Measurements from ENCODE around the gene PCNX2. TPM values are rescaled to one million over a fixed set of nuclear protein-coding genes. Genes with fewer than 3 reads are reported as not detected.

PCNX2 gene
- total RNA-seq, 1 experiment from 2014 or later = 15.3 TPM

DNA sequence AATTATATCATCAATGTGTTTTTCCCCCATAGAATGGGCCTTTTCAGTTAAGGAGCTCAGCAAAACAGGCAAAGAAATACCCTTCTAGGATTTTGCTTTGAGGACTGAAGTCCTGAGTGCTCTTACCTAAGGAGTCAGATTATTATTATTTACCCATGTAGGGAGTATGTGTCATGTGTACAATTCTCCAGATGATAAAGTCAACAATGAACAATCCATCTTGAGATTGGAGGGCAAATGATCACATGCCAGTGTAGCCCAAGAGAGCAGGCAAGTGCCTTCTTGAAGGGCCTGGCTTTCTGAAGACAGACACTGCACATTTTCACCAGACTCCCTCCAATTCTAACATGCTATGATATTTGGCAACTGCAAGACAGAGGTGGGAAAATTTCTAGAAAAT lies 159.7 kb downstream of the PCNX2 start:
- no peak for ATAC-seq
- TF ChIP-seq, protein P1, sequence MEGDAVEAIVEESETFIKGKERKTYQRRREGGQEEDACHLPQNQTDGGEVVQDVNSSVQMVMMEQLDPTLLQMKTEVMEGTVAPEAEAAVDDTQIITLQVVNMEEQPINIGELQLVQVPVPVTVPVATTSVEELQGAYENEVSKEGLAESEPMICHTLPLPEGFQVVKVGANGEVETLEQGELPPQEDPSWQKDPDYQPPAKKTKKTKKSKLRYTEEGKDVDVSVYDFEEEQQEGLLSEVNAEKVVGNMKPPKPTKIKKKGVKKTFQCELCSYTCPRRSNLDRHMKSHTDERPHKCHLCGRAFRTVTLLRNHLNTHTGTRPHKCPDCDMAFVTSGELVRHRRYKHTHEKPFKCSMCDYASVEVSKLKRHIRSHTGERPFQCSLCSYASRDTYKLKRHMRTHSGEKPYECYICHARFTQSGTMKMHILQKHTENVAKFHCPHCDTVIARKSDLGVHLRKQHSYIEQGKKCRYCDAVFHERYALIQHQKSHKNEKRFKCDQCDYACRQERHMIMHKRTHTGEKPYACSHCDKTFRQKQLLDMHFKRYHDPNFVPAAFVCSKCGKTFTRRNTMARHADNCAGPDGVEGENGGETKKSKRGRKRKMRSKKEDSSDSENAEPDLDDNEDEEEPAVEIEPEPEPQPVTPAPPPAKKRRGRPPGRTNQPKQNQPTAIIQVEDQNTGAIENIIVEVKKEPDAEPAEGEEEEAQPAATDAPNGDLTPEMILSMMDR (IDR thresholded peaks at IDR 0.05 in 2 of 3, conservative IDR thresholded peaks at IDR 0.05 in 1 of 3; ENCODE audit: borderline replicate concordance in 1 of 3, insufficient read depth in 1 of 3, low read depth in 2 of 3, low read length in 2 of 3) = no peak
- TF ChIP-seq, protein P2, sequence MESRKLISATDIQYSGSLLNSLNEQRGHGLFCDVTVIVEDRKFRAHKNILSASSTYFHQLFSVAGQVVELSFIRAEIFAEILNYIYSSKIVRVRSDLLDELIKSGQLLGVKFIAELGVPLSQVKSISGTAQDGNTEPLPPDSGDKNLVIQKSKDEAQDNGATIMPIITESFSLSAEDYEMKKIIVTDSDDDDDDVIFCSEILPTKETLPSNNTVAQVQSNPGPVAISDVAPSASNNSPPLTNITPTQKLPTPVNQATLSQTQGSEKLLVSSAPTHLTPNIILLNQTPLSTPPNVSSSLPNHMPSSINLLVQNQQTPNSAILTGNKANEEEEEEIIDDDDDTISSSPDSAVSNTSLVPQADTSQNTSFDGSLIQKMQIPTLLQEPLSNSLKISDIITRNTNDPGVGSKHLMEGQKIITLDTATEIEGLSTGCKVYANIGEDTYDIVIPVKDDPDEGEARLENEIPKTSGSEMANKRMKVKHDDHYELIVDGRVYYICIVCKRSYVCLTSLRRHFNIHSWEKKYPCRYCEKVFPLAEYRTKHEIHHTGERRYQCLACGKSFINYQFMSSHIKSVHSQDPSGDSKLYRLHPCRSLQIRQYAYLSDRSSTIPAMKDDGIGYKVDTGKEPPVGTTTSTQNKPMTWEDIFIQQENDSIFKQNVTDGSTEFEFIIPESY (IDR thresholded peaks at IDR 0.05; ENCODE audit: extremely low read depth, insufficient replicate concordance, low read length) = no peak
- no peak for TF ChIP-seq ZFX (IDR thresholded peaks at IDR 0.05)
- no peak for TF ChIP-seq YY1 (IDR thresholded peaks at IDR 0.05; ENCODE audit: extremely low read depth, insufficient replicate concordance, low read depth, low read length)
- no peak for TF ChIP-seq EGR1 (IDR thresholded peaks at IDR 0.05; ENCODE audit: low read depth)
- TF ChIP-seq SRF (IDR thresholded peaks at IDR 0.05; ENCODE audit: low read depth) = no peak
- no peak for TF ChIP-seq FOSL1 (IDR thresholded peaks at IDR 0.05; ENCODE audit: low read depth)
- TF ChIP-seq RAD21 (IDR thresholded peaks at IDR 0.05; ENCODE audit: low read depth) = no peak
- no peak for TF ChIP-seq TCF7L2 (IDR thresholded peaks at IDR 0.05; ENCODE audit: borderline replicate concordance, extremely low read depth, insufficient read depth, insufficient read length)
- no peak for TF ChIP-seq ZNF274 (IDR thresholded peaks at IDR 0.05; ENCODE audit: low read depth, low read length)
- no peaks in the 10 kb centered on the region for H3K79me2 ChIP-seq (ENCODE audit: insufficient read depth, low read length)
- H3K4me1 ChIP-seq (ENCODE audit: control insufficient read depth in 1 of 2, insufficient read depth in 2 of 2, low read length in 2 of 2) = no peaks in the 10 kb centered on the region
- H3K4me3 ChIP-seq (replicated peaks in 1 of 2; ENCODE audit: low read depth in 1 of 2, low read length in 2 of 2) = no peak overlapping the region
- no peak for DNase-seq (ENCODE audit: low read depth, low spot score)
- POLR2A ChIA-PET = no interaction called here
- no TSS peak for BruUV-seq (replicated peaks)
- H3K36me3 ChIP-seq (ENCODE audit: control insufficient read depth in 1 of 2, insufficient read depth in 2 of 2, low read length in 2 of 2) = no peaks in the 10 kb centered on the region
- H3K9me3 ChIP-seq (ENCODE audit: control insufficient read depth in 1 of 2, insufficient read depth in 1 of 2, low read depth in 1 of 2, low read length in 2 of 2) = no peaks in the 10 kb centered on the region
- intact Hi-C loops (cut with micrococcal nuclease) = no loop called here
- no peaks in the 10 kb centered on the region for H4K20me1 ChIP-seq (ENCODE audit: insufficient read depth)
- H3K9me2 ChIP-seq (ENCODE audit: insufficient read depth) = no peaks in the 10 kb centered on the region
- CTCF ChIA-PET = no interaction called here
- no peak overlapping the region for H3K27ac ChIP-seq (ENCODE audit: low read depth, low read length)
- no peak overlapping the region for H2AFZ ChIP-seq (ENCODE audit: low read depth, low read length, poor library complexity, severe bottlenecking)
- RAD21 ChIA-PET (ENCODE audit: low non-redundant PET in 1 of 2, low total read pairs in 2 of 2, uncharacterized antibody in 2 of 2, unreplicated experiment in 2 of 2) = no interaction called here
- H3K4me2 ChIP-seq (ENCODE audit: low read length) = no peak overlapping the region
- no peak overlapping the region for H3K9ac ChIP-seq (ENCODE audit: low read length)
- no peaks in the 10 kb centered on the region for H3K27me3 ChIP-seq (ENCODE audit: insufficient read depth, low read length)

Data from HCT116 (cell line).